GM18858 (cell line): ENCODE results near the gene FARP1.

ENCODE experiments used
- ATAC-seq: cut with Tn5 transposase; IDR thresholded peaks from one replicate; pipeline ENCODE4 v1.9.1; 2021; ENCODE audit not compliant: unreplicated experiment

FARP1 gene

DNA sequence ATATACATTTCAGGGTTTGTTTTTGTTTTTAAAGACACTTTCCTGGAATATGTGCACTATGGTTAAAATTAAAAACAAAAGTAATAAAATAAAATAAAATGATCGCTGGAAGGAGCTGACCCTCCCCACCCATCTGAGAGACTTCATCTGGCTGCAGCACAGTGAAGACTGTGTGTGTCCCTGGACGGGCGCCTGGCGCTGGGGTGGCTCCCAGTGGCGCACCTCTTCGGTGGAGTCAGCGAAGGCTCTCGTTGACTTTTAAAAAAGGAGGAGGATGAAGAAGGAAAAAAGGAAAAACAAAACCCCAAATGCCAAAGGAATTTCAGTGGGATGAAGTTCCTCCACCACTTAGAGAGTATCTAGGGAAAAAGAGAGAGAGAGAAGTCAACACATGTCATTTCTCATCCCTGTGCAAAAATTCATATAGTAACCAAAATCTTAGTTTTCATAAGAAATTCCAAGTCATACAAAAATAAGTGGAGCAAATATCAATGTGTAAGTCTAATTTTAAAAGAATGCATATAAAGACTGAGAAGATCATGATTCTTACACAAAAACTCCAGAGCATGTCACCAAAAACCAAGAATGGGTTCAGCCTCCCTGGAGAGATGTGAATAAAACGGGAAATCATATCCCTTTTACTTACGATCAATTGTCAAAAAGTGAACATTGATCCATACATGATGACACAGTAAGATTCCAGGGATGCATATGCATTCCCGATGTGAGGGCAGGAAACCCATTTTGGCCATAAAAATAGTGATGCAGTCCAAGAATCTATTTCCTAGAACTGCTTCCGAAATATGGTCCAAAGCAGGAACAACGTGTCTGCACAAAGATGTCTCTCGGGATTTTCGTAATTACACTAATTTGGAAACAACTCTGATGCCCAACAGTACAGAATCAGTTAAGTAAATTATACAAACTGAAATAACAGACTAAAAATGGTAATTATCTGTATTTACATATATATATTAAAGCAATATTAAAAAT is 310.3 kb downstream of the FARP1 start:
- no peak for ATAC-seq

DNA sequence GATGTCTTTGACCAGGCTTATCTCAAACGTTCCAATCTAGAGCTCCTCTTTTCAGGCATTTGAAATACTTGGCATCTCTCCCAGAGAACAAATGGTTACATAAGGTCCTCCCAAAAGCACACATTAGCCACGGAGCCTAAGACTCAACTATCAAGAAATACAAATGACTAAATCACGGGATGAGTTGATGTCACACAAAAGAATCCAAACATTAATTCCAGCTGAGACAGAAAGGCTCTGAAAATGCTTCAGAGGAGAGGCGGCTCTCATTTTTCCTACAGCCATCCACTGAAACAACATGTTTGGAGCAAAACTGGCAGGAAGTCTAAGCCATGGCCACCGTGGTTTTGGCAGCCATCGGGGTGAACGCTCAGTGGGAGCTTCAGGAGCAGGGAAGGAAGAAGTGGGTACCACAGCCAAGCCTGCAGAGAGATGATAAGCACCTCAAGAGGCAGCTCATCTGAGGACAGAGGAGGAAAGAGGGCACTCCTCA is 311.5 kb downstream of the FARP1 start:
- ATAC-seq: no peak

DNA sequence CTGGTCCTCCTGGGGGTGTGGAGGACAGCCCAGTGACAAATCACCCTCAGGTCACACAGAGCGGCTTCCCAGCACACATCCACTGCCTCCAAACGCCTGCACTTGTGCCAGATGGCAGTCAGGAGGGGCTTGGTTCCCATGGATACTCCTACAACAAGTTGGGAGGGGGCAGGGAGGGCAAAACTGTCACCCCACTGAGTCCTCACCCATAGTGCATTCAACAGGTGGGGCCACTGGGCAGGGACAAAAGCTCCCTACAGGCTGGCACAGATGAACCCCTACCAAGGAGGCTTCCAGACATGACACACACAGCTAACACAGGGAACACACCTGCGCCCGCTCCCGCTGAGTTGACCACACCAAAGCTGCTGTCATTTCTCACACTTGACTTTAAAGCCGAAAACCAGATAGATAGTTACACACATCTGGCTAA is 313.5 kb downstream of the FARP1 start:
- no peak for ATAC-seq

DNA sequence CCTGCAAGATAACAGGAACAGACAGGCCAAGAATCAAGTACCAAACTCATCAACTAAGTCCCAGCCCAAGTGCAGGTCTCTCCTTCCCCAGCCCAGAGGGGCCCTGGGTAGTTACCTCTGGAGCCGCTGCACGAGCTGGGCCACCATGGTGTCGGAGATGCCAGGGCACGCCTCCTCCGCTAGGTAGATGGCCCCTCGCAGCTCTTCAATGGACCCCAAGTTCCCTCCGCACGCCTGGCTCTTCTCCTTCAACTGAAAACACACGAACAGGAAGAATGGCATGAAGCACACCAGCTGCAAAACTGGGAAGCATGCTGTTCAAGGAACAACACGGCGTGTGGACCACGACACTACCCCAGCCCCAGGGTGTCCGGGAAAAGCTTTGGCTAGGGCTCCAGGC is 314.2 kb downstream of the FARP1 start:
- ATAC-seq: no peak

DNA sequence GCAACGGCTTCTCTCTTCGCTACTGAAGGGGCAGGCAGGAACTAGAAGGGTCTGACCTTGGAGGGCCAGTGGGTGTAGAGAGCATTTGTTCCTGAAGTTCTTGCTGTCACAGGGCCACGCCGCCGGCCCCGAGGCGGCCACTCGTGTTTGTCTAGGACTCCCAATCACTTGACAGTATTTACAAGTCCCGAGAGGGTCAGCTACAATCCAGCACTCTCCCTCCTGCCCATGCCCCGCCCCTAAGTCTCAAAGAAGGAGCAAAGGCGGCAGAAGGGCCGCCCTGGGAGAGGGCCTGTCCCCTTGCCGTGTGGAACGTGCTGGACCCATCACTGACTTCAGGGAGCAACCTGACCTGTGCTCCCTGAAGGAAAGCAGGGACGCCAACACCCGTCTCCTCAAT is 315.5 kb downstream of the FARP1 start:
- ATAC-seq: no peak

DNA sequence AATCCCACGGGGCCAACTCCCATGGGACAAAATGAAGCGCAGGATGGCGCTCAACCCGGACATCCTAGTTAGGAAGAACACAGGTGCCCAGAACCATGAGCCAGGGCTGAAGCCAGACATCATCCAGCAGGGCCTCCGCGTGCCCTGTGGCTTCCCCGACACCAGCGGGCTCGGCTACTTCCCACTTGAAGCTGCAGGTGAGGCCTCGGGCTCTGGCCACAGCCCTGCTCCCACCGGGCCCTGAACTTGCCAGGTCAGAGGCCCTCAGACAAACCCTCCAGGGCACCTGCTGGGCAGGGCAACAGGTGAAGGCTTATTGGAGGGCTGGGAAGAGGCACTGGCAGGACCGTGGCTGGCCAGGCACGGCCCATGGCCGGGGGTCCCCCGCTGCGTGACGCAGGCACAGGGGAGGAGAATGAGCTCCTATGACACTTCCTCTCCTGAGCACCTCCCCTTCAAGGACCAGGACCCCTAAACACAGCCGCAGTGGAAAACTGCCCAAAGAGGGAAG is 316.3 kb downstream of the FARP1 start:
- ATAC-seq: no peak

DNA sequence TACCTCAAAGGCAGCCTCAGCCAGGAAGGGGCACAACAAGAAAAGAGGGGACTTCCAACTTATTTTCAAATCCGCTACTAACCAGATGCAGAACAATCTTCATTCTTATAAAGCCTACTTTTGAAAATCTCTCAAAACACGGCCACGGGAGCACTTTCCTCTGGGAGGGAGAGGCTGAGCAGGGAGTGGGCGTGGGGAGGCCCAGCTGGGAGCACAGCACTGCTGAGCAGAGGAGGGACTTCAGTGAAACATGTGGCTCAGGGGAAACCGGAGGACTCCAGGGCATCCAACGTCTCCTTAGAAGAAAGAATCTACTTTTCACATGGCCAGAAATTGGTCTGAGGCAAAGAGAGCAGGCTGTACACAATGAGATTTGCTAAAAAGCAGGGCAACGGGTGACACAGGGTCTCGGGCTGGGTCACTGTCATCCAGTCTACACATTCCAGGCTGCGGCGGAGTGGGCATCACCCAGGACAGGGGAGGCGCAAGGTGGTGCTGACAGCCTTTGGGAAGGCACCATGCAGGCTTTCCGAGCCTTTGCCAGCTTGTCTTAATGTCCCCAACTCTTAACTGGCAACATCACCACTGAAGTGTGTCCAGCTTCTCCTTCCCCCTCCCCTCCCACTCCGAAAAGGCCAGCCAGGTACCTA is 317.0 kb downstream of the FARP1 start:
- no peak for ATAC-seq

DNA sequence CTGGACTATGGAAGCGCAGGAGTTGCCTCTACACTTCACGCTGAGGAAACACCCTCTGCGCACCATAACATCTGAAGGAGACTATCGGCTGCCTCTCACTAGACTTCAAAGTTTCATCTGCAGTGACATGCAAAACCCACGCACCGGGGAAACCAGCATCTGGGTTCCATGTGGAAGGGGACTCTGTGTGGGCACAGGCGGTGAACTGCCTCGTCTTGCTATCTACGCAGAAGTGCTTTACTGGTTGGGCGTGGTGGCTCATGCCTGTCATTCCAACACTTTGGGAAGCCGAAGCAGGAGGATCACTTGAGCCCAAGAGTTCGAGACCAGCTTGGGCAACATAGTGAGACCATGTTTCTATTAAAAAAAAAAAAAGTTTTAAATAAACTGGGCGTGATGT is 317.6 kb downstream of the FARP1 start:
- ATAC-seq: no peak

DNA sequence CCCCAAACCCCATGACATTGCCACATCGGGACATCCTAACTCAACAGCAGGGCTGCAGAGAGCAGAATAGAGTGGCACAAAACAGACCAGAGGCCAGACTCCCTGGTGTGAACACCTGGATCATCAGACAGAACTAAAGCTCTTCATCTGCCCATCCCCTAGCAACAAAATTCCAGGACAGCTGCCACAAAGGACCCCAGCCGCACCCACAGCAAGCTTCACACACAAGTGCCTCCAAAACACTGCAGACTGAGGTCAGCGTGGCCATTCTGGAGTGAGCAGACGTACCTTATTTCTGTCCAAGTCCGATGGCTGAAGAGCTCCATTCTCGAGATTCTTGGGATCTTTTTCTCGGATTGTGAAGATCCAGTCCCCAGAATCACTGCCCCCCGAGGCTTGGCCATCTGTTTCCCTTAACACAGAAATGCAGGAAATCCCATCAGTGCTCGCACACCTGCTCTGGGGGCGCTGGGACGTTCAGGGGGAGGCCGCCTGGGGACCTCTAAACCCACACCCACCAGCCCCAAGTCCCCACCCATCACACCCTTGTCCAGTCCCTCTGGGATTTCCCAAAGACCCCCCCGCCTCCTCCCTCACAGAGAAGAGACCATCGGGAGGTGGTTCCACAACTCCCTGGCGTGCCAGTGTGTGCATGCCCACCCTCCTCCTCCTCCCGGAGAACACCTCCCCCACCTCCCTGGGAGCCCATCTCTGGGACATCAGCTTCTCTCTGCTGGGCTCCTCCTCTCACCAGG is 318.8 kb downstream of the FARP1 start:
- ATAC-seq: no peak

DNA sequence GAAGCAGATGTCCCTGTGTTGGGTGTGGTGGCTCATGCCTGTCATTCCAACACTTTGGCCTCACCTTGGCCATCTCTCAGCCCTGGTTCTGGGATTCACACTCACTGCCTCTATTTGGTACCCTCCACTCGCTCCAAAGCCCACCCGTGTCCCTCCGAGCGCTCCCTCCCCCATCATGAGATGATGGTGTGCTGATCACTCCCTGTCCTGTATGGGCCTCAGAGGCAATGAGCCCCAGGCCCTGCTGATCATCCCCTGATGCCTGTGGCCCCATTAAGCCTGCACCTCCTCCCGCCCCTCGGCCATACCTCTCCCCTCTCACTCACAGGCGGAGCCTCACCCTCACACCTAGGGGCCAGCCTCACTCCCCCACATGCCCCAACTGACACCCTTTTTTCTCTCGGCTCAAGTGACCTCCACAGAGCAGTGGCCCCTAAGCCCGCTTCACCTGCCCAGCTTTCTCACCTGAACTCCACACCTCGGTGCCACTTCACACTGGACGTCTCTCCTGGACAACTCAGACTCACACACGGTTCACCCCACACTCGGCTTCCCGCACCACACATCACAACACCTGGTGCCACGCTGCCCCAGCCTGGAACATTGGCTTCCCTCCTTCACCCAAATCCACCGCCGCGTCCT is 319.5 kb downstream of the FARP1 start:
- no peak for ATAC-seq

DNA sequence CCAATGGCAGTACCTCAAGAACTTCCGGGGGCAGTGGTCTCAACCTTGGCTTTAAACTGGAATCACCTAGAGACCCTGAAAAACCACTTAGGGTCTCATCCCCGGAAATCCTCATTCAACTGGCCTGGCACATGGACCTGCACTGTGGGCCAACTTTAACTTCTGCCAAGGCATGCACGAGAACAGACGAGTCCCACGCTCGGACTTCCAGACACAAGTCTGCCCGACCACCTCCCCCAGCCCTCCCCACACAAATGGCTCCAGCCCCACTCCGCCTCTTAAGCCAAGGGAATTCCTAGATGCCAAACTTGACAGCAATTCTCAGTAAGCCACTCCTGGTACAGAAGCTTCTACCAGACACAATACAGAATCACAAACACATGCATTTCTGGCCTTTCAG is 320.1 kb downstream of the FARP1 start:
- no peak for ATAC-seq

DNA sequence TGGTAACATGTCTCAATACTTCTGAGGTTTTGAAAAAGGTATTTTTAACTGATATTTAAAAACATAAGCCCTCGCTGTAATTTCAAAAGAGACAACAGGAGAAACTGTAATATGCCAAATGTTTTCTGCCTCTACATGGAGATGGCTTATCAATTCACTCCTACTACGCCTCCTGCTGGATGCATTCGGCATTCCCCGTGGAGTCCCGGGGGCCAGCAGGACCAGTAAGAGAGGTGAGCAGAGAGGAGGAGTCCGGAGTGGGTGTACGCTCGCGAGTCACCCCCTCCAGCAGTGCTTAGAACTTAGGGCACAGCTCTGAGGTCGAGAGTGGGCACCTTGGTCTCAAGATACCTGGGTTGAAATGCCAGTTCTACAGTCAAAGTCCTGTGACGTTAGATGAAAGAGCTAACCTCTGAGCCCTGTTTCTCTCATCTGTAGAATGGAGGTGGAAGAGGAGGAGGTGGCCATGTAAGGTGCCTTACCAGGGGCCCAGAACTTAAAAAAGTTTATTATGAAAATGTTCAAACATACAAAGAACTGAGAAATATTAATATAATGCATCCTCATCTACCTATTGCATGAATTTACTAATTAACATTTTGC is 323.8 kb downstream of the FARP1 start:
- no peak for ATAC-seq

DNA sequence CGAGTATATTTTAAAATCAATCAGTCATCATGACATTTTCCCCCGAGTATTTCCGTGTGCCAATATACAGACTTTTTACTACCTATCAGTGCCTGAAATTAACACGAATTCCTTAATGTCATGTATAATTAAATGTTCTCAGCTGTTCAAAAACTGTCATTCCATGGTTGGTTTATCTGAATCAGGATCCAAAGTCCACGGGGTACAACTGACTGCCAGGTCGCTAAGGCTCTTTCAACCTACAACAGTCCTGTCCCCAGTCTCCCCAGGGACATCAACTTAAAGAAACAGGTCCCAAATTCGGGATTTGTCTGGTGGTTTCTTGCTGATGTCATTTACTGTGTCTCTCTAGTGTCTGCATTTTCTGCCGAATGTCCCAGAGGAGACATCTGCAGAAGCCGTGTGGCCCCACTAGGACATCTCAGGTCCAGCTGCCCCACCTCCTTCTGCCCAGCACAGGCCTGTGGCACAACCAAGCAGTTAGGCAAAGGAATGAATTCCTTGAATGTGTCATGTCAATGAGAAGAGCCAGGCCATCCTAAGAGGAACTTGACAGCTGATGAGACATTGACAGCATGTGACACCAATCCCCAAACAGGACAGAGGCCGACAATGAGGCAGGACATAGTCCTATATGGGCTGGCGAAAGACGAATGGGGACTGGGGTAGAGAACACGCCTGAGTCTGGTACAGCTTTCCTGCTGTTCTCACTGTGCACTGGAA is 324.5 kb downstream of the FARP1 start:
- no peak for ATAC-seq

DNA sequence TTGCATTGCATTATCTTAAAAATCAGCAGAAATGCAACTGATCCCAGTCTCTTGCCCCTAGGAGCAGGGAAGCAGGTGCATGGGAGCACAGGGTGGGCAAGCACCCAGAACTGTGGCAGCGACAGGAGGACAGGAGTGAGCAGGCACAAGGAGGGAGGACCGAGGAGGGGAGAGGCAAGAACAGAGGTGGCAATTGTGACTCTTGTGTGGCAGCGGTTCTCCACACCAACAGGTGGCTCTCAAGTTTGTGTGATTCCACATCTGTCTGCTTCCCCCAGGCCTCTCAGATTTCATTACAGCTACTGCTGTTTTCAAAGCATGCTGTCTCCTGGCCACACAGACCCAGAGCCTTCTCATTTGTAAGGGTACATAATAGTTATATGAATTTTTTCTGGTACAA is 325.5 kb downstream of the FARP1 start:
- no peak for ATAC-seq

DNA sequence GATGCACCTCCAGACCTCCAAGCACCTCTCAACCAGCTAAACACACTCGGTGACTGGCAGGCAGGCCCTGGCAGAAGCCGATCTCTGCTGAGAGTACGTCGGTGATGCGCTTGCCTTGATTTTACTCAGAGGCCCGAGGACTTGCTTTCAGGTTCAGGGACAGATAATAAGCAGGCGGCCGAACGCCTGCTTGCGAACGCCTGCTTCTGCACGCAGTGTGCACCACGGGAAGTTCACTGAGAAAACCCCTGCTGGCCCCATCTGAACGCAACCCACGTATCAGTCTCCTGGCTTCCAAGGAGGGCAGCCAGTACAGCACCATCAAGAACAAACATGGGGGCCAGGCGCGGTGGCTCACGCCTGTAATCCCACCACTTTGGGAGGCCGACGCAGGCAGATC is 326.0 kb downstream of the FARP1 start:
- ATAC-seq: no peak

DNA sequence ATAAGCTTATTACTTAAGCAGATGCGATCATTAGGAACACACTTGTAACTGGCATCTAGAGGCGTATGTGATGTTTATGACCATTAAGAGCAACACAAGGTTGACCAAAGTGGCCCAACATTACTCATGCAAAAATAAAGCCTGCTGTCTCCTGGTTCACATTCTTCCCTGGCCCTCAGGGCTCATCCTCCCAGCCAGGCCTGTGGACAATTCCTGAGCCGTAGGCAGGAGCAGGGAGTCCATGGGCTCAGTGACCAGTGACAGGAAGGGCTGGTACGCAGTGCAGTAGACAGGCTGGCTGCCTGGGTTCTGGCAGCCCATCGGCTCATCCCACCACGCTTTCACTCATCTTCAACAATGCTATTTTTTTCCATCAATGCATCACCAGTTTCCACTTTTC is 328.0 kb downstream of the FARP1 start:
- ATAC-seq: no peak

DNA sequence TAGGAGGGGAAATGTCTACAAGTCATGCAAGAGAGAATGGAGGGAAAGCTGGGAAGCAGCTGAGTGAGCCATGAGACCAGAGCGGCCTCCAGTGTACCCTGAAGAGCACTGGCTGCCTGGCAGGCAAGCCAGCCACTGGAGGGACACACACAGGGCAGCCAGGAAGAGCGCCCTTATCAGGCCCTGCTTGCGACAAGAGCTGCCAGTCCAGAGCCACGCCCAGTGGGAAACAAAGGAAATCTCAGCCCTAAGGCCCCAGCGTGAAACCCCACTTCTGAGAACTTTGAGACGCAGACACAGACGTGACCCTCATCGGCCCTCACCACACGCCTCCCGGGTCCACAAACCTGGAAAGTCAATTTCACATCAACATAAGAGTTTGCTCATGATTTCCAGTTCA is 329.0 kb downstream of the FARP1 start:
- ATAC-seq: no peak

DNA sequence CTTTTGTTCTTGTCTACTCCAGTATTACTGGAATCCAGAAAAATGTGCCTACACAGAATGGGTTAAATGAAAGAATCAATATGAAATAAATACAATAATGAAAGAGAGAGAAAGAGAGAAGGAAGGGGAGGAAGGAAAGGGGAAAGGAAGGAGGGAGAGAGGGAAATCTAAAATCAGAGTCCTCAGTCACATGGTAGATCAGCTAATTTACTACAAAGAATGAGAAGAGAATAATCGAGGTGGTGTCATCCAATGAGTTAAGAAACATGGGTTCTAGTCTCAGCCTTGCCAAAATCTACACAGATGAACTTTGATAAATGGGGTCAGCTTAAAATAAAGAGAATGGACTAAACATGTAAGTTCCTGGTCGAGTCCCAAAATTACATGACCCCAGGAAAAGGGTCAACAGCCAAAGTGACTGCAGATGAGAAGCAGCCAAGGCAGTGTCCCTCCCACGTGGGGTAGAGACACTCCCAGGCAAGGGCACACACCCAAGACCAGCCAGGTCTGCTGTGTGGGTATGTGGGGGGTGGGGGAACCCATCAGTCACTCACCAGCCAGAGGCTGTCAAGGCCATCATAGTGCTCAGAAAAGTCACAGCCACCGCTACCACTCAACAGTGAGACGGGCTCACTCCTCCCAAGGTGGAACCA is 330.4 kb downstream of the FARP1 start:
- ATAC-seq: no peak

DNA sequence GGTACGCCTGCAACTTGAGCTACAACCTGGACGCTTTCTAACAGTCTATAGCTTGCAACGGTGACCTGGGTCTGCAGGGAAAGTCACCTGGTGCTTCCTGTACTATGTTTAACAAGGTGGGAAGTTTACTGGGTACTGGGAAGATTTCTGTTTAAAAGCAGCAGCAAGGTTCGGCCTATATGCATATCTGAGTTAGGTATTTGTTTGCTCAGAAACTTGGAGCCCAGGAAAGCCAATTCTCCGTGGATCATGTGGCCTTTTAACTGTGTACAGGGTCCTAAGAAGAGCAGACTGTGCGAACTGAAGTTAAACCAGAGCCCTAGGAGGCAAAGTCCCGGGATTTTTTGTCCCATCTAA is 330.9 kb downstream of the FARP1 start:
- no peak for ATAC-seq
